GM21737 (cell line): ENCODE measurements around the gene KLF8.
A peak's percentile ranks its signal among the peaks of the same experiment; 100 is the strongest.
"Not testable (repeated sequence)": the region's sequence is repeated elsewhere in the genome, so short reads cannot be mapped to it uniquely, and the experiment has no call there.

Experiments
- ATAC-seq: cut with Tn5 transposase; IDR thresholded peaks from one replicate; pipeline ENCODE4 v1.9.1; 2021; ENCODE audit warnings: mild to moderate bottlenecking, moderate library complexity; ENCODE audit not compliant: unreplicated experiment

KLF8 gene

GRCh38 chrX:56232221-56233082 is at the start of gene KLF8:
KLF8 (plus strand) TSS chrX:56232356; CDS start chrX:56233335, 979 bp downstream.
- peak; percentile 66 for ATAC-seq

GRCh38 chrX:56206945-56207344 is 25.2 kb upstream of the KLF8 start:
- not testable (repeated sequence) for ATAC-seq

DNA sequence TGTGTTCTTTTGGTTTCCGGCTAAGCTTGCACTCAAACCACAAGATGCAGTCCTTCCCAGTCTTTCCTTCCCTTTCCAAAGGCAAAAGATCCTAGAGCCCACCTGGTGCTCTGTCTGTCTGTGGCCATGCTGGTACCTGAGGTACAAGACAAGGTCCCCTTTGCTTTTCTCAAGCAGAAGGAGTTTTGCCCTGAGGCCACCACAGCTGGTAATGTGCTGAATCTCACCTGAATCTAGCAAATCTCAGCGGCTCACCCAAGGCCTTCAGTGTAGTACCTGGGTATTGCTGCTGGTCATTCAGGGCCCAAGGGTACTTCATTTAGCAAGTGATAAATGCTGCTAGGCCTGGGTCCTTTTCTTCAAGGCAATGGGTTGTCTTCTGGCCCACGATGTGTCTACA is 20.5 kb upstream of the KLF8 start:
- ATAC-seq: no peak

GRCh38 chrX:56216332-56216731 is 15.8 kb upstream of the KLF8 start:
- ATAC-seq: no peak

DNA sequence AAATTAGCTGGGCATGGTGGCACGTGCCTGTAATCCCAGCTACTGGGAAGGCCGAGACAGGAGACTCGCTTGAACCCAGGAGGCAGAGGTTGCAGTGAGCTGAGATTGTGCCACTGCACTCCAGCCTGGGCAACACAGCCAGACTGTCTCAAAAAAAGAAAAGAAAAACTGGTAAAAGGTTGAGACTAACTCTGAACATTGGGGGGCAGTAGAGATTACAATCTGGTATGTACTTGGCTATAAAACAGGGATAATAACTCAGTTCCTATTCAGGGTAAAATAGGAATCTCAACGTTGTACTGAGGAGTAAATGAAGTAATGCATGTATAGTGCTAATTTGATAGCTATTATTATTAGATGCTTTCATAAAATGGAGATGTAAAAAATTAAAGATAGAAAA is 12.5 kb upstream of the KLF8 start:
- no peak for ATAC-seq

DNA sequence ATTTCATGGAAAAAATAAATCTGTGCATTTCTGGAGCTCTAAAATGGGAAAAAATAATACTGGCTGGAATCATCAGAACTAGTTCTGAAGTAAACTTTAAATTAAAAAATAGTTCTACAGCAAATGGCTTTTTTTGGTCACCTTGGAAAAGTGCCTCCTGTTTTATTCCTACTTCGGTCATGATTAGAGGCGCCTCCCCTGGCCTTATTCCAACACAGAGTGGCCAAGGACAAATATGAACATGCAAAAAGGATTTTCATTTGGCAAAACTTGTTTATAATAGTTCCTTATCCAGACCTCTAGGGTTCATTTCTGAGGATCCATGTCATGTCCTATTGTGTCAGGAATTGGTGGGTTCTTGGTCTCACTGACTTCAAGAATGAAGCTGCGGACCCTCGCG is 11.1 kb upstream of the KLF8 start:
- ATAC-seq: no peak

GRCh38 chrX:56222473-56223000 is 9.6 kb upstream of the KLF8 start:
- no peak for ATAC-seq

GRCh38 chrX:56226980-56227379 is 5.2 kb upstream of the KLF8 start:
- no peak for ATAC-seq

DNA sequence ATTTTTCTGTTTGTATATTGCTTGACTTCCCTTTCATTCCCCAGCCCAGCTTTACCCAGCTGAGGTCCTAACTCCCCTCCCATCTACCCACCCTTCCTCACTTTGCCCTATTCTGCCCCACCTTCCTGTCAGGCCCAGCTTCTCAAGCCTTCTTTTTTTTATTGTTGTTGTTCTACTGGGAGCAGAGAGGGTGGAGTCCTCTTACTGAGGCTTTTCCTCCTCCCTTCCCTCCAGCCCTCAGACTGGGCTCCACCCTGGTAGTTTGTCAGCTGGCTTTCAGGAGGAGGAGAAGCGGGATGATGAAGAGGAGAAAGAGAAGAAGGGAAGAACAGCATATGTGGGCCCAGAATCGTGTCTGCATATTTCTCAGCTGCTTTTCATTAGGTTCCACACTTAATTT is 3.2 kb upstream of the KLF8 start:
- ATAC-seq: no peak

DNA sequence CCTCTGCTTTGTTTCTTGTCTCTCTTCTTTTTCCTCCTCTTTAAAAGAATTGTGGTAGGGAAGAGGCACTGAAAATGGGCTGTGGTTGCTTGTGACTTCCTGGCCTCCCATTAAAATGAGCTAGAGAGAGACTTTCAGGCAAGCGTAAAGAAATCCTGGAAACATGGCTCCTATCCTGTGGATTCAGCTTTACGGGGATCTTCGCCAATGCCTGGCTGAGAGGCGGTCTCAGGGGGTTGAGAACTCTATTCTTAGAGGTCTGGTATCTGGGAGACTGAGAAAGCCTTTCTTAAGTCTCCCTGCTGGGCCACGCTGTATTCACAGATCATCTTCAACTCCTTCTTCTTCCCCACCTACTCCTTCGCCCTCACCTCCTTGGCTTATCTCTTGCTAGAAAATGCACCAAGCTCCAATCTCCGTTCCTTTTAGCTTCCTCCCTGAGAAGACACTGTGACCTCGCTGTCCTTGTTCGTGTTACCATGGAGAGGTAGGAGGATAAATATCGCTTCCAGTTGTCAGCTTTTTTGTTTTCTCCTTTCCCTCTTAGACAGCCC is 542 bp upstream of the KLF8 start:
- ATAC-seq: no peak

DNA sequence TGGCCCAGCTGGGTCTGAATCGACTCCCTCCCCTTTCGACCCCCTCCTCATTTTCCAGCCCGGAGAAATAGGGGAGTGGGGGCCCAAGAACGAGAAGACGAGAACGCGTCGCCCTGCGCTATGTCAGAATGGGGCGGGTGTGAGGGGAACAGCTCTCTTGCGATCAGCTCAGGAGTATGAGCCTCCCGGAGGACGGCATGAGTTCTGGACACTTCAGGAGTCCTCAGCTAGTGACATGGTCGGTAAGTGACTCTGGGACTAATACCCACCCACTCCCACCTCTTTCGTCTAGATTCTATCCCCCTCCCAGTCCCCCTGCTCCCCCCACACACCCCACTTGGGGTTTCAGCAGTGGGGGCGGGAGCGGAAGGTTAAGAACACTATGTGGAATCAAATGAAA is 944 bp downstream of the KLF8 start:
- no peak for ATAC-seq

DNA sequence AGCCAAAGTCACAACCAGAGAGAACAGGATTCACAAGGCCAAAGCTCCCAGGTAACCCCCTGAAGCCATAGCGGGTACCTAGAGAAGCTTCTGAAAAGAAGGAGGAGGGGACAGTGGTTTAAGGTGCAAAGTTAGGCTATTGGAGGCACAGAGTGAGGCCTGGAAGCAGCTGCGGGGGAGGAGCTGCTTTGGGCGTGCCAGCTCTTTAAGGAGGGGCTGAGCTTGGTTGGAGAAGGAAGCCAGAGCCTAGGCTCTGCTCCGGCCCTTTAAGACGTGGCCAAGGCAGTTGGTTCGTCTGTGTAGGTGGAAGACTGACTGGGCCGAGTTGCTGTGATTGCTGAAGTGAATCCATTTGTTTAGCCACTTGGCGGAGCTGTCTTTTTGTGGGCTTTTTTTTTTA is 1.5 kb downstream of the KLF8 start:
- ATAC-seq: peak; percentile 86

GRCh38 chrX:56248492-56248891 is 16.3 kb downstream of the KLF8 start:
- no peak for ATAC-seq

DNA sequence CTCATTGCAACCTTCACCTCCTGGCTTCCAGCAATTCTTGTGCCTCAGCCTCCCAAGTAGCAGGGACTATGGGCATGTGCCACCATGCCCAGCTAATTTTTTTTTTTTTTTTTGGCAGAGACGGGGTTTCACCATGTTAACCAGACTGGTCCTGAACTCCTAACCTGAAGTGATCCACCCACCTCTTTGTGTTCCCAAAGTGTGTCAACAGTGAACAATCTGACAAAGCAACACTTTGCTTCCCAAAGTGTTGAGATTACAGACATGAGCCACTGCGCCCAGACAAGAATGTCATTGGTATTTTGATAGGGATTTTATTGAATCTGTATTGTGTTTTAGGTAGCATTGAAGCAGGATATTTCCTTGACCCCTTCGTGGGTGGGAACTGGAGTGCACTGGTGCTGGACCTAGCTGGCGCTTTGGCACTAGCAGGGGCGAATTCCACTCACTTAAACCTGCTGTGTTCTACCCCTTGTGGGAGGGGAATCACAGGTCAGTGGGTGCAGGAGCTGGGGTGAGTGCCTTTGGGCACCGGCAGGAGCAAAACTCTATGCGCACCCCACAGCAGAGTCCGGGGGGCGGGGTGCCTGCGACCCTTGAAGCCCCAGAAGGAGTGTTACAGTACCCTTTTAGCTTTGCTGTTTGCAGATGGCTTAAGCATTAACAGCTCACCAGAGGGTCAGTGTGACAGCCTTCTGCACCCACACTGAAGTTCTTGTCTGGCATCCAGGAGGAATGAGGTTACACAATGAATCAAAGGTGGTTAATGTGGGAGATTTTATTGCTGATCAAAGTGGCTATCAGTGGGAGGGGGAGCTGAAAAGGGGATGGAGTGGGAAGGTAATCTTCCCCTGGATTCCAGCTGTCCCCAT is 21.9 kb downstream of the KLF8 start:
- ATAC-seq: no peak

GRCh38 chrX:56268888-56269287 is 36.7 kb downstream of the KLF8 start:
- ATAC-seq: no peak

GRCh38 chrX:56278692-56279091 is 46.5 kb downstream of the KLF8 start:
- no peak for ATAC-seq

- no peak for ATAC-seq
These were observed 47.7 kb downstream of the KLF8 start for GRCh38 chrX:56279863-56280262.

DNA sequence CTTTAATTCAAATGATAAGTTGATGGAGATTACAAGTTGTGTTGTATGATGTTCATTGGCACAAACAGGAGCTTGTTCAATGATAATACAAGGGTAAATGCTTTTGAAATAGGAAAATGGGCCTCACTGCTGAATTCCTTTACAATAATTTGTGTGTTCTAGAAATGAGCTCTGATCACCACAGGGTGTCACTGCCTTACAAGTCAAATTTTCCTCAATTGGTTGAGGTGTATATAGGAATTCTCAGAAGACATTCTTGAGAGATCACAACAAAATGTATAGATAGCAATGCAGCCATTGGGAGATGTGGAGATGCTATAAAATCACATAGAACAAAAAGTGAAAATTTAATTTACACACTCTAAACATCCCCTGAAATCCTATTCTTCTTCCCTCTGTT is 49.6 kb downstream of the KLF8 start:
- ATAC-seq: no peak

DNA sequence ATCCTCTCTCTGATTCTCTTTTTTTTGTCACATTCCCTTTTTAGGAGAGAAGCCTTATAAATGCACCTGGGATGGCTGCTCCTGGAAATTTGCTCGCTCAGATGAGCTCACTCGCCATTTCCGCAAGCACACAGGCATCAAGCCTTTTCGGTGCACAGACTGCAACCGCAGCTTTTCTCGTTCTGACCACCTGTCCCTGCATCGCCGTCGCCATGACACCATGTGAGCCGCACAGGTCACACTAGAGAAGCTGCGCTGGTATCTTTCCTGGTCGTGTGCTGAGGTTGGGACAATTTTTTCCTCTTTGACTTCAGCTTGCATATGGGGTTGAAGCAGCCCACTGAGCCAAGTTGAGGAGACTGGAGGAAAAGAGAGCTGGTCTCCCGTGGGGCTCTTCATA is 52.1 kb downstream of the KLF8 start:
- ATAC-seq: no peak

GRCh38 chrX:56288608-56289007 is 56.5 kb downstream of the KLF8 start:
- no peak for ATAC-seq

- no peak for ATAC-seq
These were observed 57.3 kb downstream of the KLF8 start for GRCh38 chrX:56289449-56289848.
